Skeletal muscle satellite cell (primary cell): ENCODE measurements around the gene MED12.
A peak's percentile ranks its signal among the peaks of the same experiment; 100 is the strongest.

Source experiments
- H3K27me3 ChIP-seq: 2 replicates; pipeline ENCODE4 v1.7.0; 2013; ENCODE audit warnings: low read length; ENCODE audit not compliant: control insufficient read depth, insufficient read depth
- H3K36me3 ChIP-seq: 2 replicates; pipeline ENCODE4 v1.7.0; 2013; ENCODE audit warnings: mild to moderate bottlenecking, control low read depth, low read length; ENCODE audit not compliant: insufficient read depth
- H3K4me1 ChIP-seq: 2 replicates; pipeline ENCODE4 v1.7.0; 2013; ENCODE audit warnings: low read length; ENCODE audit not compliant: control insufficient read depth, insufficient read depth
- H3K4me2 ChIP-seq: 2 replicates; pipeline ENCODE4 v1.7.0; 2013; ENCODE audit warnings: mild to moderate bottlenecking, low read length
- H3K4me3 ChIP-seq: 2 replicates; pipeline ENCODE4 v1.7.0; 2013; ENCODE audit warnings: low read length
- H3K9ac ChIP-seq: 2 replicates; pipeline ENCODE4 v1.7.0; 2013; ENCODE audit warnings: mild to moderate bottlenecking, low read depth, low read length, moderate library complexity
- H3K9me3 ChIP-seq: replicated peaks from 2 replicates; pipeline ENCODE4 v1.7.0; 2013; ENCODE audit warnings: mild to moderate bottlenecking, control low read depth, low read length

Gene MED12

GRCh38 chrX:71111141-71111843 is 7.1 kb upstream of the MED12 start, which contains the start of gene IL2RG:
Gene IL2RG, minus strand, starts transcription at chrX:71111577. Its CDS starts 38 bp downstream, at chrX:71111539.
- Histone ChIP-seq H3K4me2 (no peak within 1 kb of the TSS), H3K36me3 (no peaks in the 10 kb centered on the region), H3K4me3 (no peak within 1 kb of the TSS), H3K9ac (no peak within 1 kb of the TSS), H3K4me1 (no peaks in the 10 kb centered on the region), H3K27me3 (peaks cover 32% of the 10 kb centered on the region), H3K9me3 (peaks cover 3% of the 10 kb centered on the region)

- Histone ChIP-seq H3K27me3 (peaks cover 32% of the 10 kb centered on the region), H3K4me2 (no peak overlapping the region), H3K9me3 (peaks cover 3% of the 10 kb centered on the region), H3K4me1 (no peaks in the 10 kb centered on the region), H3K36me3 (no peaks in the 10 kb centered on the region), H3K4me3 (no peak overlapping the region), H3K9ac (no peak overlapping the region)
Observed at GRCh38 chrX:71111921-71112431, 6.4 kb upstream of the MED12 start.

GRCh38 chrX:71117358-71117757 is 1.0 kb upstream of the MED12 start:
- Histone ChIP-seq H3K4me2 (no peak overlapping the region), H3K9me3 (peaks cover 3% of the 10 kb centered on the region), H3K4me1 (peaks cover 4% of the 10 kb centered on the region), H3K36me3 (peaks cover 9% of the 10 kb centered on the region), H3K27me3 (peaks cover 6% of the 10 kb centered on the region), H3K4me3 (no peak overlapping the region), H3K9ac (no peak overlapping the region)

- H3K4me2 ChIP-seq, result peak overlapping the region; percentile 86
- H3K4me1 ChIP-seq, result peaks cover 4% of the 10 kb centered on the region
- peaks cover 3% of the 10 kb centered on the region for H3K9me3 ChIP-seq
- peaks cover 20% of the 10 kb centered on the region for H3K36me3 ChIP-seq
- H3K9ac ChIP-seq, result peak overlapping the region; percentile 90
- peak overlapping the region; percentile 72 for H3K4me3 ChIP-seq
- H3K27me3 ChIP-seq, result no peaks in the 10 kb centered on the region
Observed at GRCh38 chrX:71118985-71119535, 664 bp downstream of the MED12 start.

- no peaks in the 10 kb centered on the region for H3K9me3 ChIP-seq
- H3K36me3 ChIP-seq, result peaks cover 47% of the 10 kb centered on the region
- peaks cover 12% of the 10 kb centered on the region for H3K4me1 ChIP-seq
Observed at GRCh38 chrX:71128166-71128833, 9.9 kb downstream of the MED12 start.

GRCh38 chrX:71128915-71129765 is 10.7 kb downstream of the MED12 start:
- Histone ChIP-seq H3K9me3 (no peaks in the 10 kb centered on the region), H3K36me3 (peaks cover 40% of the 10 kb centered on the region)

More at GRCh38 chrX:71128166-71128833, 9.9 kb downstream of the MED12 start:
- no peaks in the 10 kb centered on the region for H3K27me3 ChIP-seq
- H3K4me2 ChIP-seq, result no peak overlapping the region
- no peak overlapping the region for H3K9ac ChIP-seq
- no peak overlapping the region for H3K4me3 ChIP-seq

GRCh38 chrX:71131510-71131909 is 13.1 kb downstream of the MED12 start:
- Histone ChIP-seq H3K4me3 (no peak overlapping the region), H3K4me1 (peaks cover 12% of the 10 kb centered on the region), H3K36me3 (peaks cover 34% of the 10 kb centered on the region), H3K4me2 (no peak overlapping the region), H3K9ac (no peak overlapping the region), H3K27me3 (no peaks in the 10 kb centered on the region), H3K9me3 (no peaks in the 10 kb centered on the region)

More at GRCh38 chrX:71128915-71129765, 10.7 kb downstream of the MED12 start:
- peaks cover 12% of the 10 kb centered on the region for H3K4me1 ChIP-seq
- H3K27me3 ChIP-seq, result no peaks in the 10 kb centered on the region
- H3K4me2 ChIP-seq, result no peak overlapping the region
- no peak overlapping the region for H3K4me3 ChIP-seq
- H3K9ac ChIP-seq, result peak overlapping the region; percentile 30

GRCh38 chrX:71140440-71140839 is 22.0 kb downstream of the MED12 start:
- no peak overlapping the region for H3K4me3 ChIP-seq
- peaks cover 25% of the 10 kb centered on the region for H3K36me3 ChIP-seq
- peaks cover 6% of the 10 kb centered on the region for H3K4me1 ChIP-seq
- no peaks in the 10 kb centered on the region for H3K27me3 ChIP-seq
- no peaks in the 10 kb centered on the region for H3K9me3 ChIP-seq
- H3K4me2 ChIP-seq, result no peak overlapping the region
- H3K9ac ChIP-seq, result no peak overlapping the region

- H3K4me1 ChIP-seq, result peaks cover 11% of the 10 kb centered on the region
Observed at GRCh38 chrX:71143508-71143907, 25.1 kb downstream of the MED12 start.

GRCh38 chrX:71144651-71145050 is 26.3 kb downstream of the MED12 start, which contains the start of gene NLGN3:
Gene NLGN3, plus strand, starts transcription at chrX:71144841. Its CDS starts 2,909 bp downstream, at chrX:71147750.
- no peaks in the 10 kb centered on the region for H3K9me3 ChIP-seq
- no peak within 1 kb of the TSS for H3K9ac ChIP-seq
- H3K27me3 ChIP-seq, result peaks cover 1% of the 10 kb centered on the region
- H3K4me3 ChIP-seq, result no peak within 1 kb of the TSS
- peaks cover 11% of the 10 kb centered on the region for H3K4me1 ChIP-seq
- peak within 1 kb of the TSS; percentile 58 for H3K4me2 ChIP-seq
- peaks cover 10% of the 10 kb centered on the region for H3K36me3 ChIP-seq

More at GRCh38 chrX:71143508-71143907, 25.1 kb downstream of the MED12 start:
- H3K4me2 ChIP-seq, result no peak overlapping the region
- H3K27me3 ChIP-seq, result no peaks in the 10 kb centered on the region
- H3K9me3 ChIP-seq, result no peaks in the 10 kb centered on the region
- no peak overlapping the region for H3K9ac ChIP-seq
- H3K36me3 ChIP-seq, result peaks cover 10% of the 10 kb centered on the region
- H3K4me3 ChIP-seq, result no peak overlapping the region
